Hematopoietic multipotent progenitor cell treated with erythropoietin and hydrocortisone succinate and interleukin-3 and kit ligand, for 17 days (in vitro differentiated cells): ENCODE measurements around the gene LRMDA.

Experiments
- DNase-seq: peaks from one replicate; pipeline ENCODE4 v3.0.0-alpha.2; 2015; ENCODE audit warnings: low spot score

LRMDA gene

GRCh38 chr10:75402486-75403143 is 28.8 kb upstream of the LRMDA start:
- DNase-seq: no peak

- DNase-seq: no peak
Observed at GRCh38 chr10:75403144-75403938, 28.1 kb upstream of the LRMDA start.

GRCh38 chr10:75403939-75404814 is 27.2 kb upstream of the LRMDA start:
- DNase-seq: no peak

GRCh38 chr10:75404815-75405597 is 26.4 kb upstream of the LRMDA start:
- DNase-seq: no peak

- no peak for DNase-seq
Observed at GRCh38 chr10:75405598-75406461, 25.6 kb upstream of the LRMDA start.

- DNase-seq: no peak
Observed at GRCh38 chr10:75406462-75407223, 24.8 kb upstream of the LRMDA start.

- DNase-seq: no peak
Observed at GRCh38 chr10:75407224-75407712, 24.2 kb upstream of the LRMDA start.

GRCh38 chr10:75407713-75408508 is 23.5 kb upstream of the LRMDA start:
- no peak for DNase-seq

GRCh38 chr10:75408509-75408875 is 22.9 kb upstream of the LRMDA start:
- no peak for DNase-seq

GRCh38 chr10:75408911-75409885 is 22.2 kb upstream of the LRMDA start:
- DNase-seq: no peak

- no peak for DNase-seq
Observed at GRCh38 chr10:75410132-75411005, 21.1 kb upstream of the LRMDA start.

GRCh38 chr10:75414527-75414926 is 16.9 kb upstream of the LRMDA start:
- DNase-seq: no peak

GRCh38 chr10:75417522-75417927 is 13.9 kb upstream of the LRMDA start:
- no peak for DNase-seq

- no peak for DNase-seq
Observed at GRCh38 chr10:75418293-75418692, 13.1 kb upstream of the LRMDA start.

GRCh38 chr10:75418712-75419111 is 12.7 kb upstream of the LRMDA start:
- DNase-seq: no peak

GRCh38 chr10:75422913-75423312 is 8.5 kb upstream of the LRMDA start:
- no peak for DNase-seq

GRCh38 chr10:75424571-75424970 is 6.9 kb upstream of the LRMDA start:
- no peak for DNase-seq
